ENCODE results near the gene MAP2K5. TPM values are rescaled to one million over a fixed set of nuclear protein-coding genes. Genes with fewer than 3 reads are reported as not detected.

Gene MAP2K5
- total and polyA plus RNA-seq, 2 experiments from 2014 or later = 12.4 to 13.7 TPM

GRCh38 chr15:67719330-67719959, 176.9 kb downstream of the MAP2K5 start:
- H3K79me2 ChIP-seq = no peaks in the 10 kb centered on the region
- H3K4me3 ChIP-seq = no peak overlapping the region
- H3K36me3 ChIP-seq (replicated peaks; ENCODE audit: insufficient read depth, low read depth) = no peaks in the 10 kb centered on the region
- no peak overlapping the region for H2AFZ ChIP-seq
- no peak for TF ChIP-seq EZH2phosphoT487 (IDR thresholded peaks at IDR 0.05; ENCODE audit: low read depth, severe bottlenecking, unreplicated experiment)
- TF ChIP-seq EZH2 (IDR thresholded peaks at IDR 0.05; ENCODE audit: borderline replicate concordance) = no peak
- TF ChIP-seq CTCF (IDR thresholded peaks at IDR 0.05; ENCODE audit: poor library complexity) = no peak
- no peaks in the 10 kb centered on the region for H3K4me1 ChIP-seq (ENCODE audit: insufficient read depth)
- 96% methylated on average over 1 of the region's 1 CpG for WGBS (ENCODE audit: low lambda C conversion rate, missing lambda C conversion rate)
- no peaks in the 10 kb centered on the region for H3K9me3 ChIP-seq (ENCODE audit: low read depth)
- no peaks in the 10 kb centered on the region for H3K9me2 ChIP-seq (replicated peaks; ENCODE audit: insufficient read depth)
- DNase-seq (ENCODE audit: low spot score) = no peak
- no peak overlapping the region for H3K27ac ChIP-seq
- H4K20me1 ChIP-seq (ENCODE audit: insufficient read depth, poor library complexity, severe bottlenecking) = no peaks in the 10 kb centered on the region
- H3K4me2 ChIP-seq = no peak overlapping the region
- no peaks in the 10 kb centered on the region for H3K27me3 ChIP-seq

GRCh38 chr15:67720556-67721175, 178.2 kb downstream of the MAP2K5 start:
- H3K27ac ChIP-seq = no peak overlapping the region
- H3K27me3 ChIP-seq = no peaks in the 10 kb centered on the region
- H3K4me2 ChIP-seq = no peak overlapping the region
- no peaks in the 10 kb centered on the region for H3K36me3 ChIP-seq (replicated peaks; ENCODE audit: insufficient read depth, low read depth)
- no peak overlapping the region for H2AFZ ChIP-seq
- no peak for DNase-seq (ENCODE audit: low spot score)
- TF ChIP-seq CTCF (IDR thresholded peaks at IDR 0.05; ENCODE audit: poor library complexity) (no peak), EZH2 (IDR thresholded peaks at IDR 0.05; ENCODE audit: borderline replicate concordance) (no peak)
- H3K4me3 ChIP-seq = no peak overlapping the region
- H3K9me3 ChIP-seq (ENCODE audit: low read depth) = no peaks in the 10 kb centered on the region
- no peaks in the 10 kb centered on the region for H3K79me2 ChIP-seq
- H3K4me1 ChIP-seq (ENCODE audit: insufficient read depth) = no peaks in the 10 kb centered on the region
- WGBS (ENCODE audit: low lambda C conversion rate, missing lambda C conversion rate) = 74% methylated on average over 8 of the region's 8 CpGs
- no peaks in the 10 kb centered on the region for H3K9me2 ChIP-seq (replicated peaks; ENCODE audit: insufficient read depth)
- H4K20me1 ChIP-seq (ENCODE audit: insufficient read depth, poor library complexity, severe bottlenecking) = no peaks in the 10 kb centered on the region

GRCh38 chr15:67722030-67722817, 179.7 kb downstream of the MAP2K5 start:
- no peaks in the 10 kb centered on the region for H3K36me3 ChIP-seq (replicated peaks; ENCODE audit: insufficient read depth, low read depth)
- TF ChIP-seq CTCF (IDR thresholded peaks at IDR 0.05; ENCODE audit: poor library complexity) = no peak
- no peak for TF ChIP-seq EZH2phosphoT487 (IDR thresholded peaks at IDR 0.05; ENCODE audit: low read depth, severe bottlenecking, unreplicated experiment)
- TF ChIP-seq EZH2 (IDR thresholded peaks at IDR 0.05; ENCODE audit: borderline replicate concordance) = no peak
- no peaks in the 10 kb centered on the region for H3K9me3 ChIP-seq (ENCODE audit: low read depth)
- 83% methylated on average over 5 of the region's 5 CpGs for WGBS (ENCODE audit: low lambda C conversion rate, missing lambda C conversion rate)
- no peaks in the 10 kb centered on the region for H3K27me3 ChIP-seq
- no peak overlapping the region for H3K4me3 ChIP-seq
- DNase-seq (ENCODE audit: low spot score) = no peak
- no peak overlapping the region for H3K27ac ChIP-seq
- H3K9me2 ChIP-seq (replicated peaks; ENCODE audit: insufficient read depth) = no peaks in the 10 kb centered on the region
- no peaks in the 10 kb centered on the region for H4K20me1 ChIP-seq (ENCODE audit: insufficient read depth, poor library complexity, severe bottlenecking)
- H2AFZ ChIP-seq = no peak overlapping the region
- H3K4me1 ChIP-seq (ENCODE audit: insufficient read depth) = no peaks in the 10 kb centered on the region
- no peak overlapping the region for H3K4me2 ChIP-seq
- H3K79me2 ChIP-seq = no peaks in the 10 kb centered on the region
